CD4-positive, alpha-beta T cell treated with Interleukin-21 for 1 hour (primary cell): ENCODE measurements around the gene NPBWR2.

Experiments
- DNase-seq: peaks from one replicate; pipeline ENCODE4 v3.0.0-alpha.2; 2020

NPBWR2 gene

GRCh38 chr20:64083804-64084684 lies 23.3 kb downstream of the NPBWR2 start, which contains the start of gene LKAAEAR1:
LKAAEAR1 (minus strand) TSS chr20:64084398; CDS start chr20:64084219, 179 bp downstream.
- DNase-seq: no peak

- DNase-seq: peak; percentile 77
Measured at GRCh38 chr20:64083378-64083803, 24.0 kb downstream of the NPBWR2 start.

GRCh38 chr20:64082820-64083377 lies 24.5 kb downstream of the NPBWR2 start:
- DNase-seq: no peak

DNA sequence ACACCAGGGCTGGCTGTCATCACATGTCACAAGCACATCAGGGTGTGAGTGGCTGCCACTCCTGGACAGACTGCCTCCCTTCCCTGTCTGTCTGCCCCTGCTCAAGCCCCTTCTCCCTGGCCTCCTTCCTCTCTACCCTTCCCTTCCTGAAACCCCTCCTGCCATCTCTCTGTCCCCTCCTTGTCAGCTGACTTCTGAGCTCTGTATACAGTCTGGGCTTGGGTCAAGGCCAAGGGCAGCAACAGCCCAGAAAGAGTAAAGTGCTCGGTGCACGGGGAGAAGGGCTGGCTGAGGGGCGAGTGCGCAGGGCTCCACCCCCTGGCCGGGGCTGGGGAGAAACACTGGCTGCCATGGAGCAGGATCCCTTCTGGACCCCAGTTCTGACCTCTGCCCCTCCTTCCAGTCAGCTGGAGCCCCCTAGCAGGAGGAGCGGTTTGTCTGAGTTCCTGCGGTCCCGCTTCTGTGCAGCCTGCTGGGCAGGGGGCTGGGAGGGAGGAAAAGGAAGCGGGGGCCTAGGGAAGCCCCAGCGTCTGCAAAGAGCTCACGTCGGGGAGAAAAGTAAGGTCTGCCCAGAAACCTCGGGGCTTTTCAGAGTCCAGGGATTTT lies 25.1 kb downstream of the NPBWR2 start:
- no peak for DNase-seq

DNA sequence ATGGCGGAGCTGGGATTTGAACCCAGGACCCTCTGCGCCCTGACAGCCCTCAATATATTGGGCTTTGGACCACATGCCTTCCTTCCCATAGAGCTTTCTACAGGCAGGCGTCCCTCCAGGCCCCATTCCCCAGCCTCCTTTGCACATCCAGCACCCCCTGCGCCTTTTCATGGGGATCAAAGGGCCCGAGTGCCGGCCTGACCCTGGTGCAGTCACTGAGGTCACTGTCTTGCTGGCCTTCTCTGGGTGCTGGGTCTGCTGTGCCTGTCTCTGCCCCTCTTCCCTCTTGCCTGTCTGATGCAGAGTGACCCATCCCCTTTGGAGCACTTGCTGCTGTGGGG lies 25.8 kb downstream of the NPBWR2 start:
- no peak for DNase-seq

- no peak for DNase-seq
Measured at GRCh38 chr20:64080813-64081623, 26.3 kb downstream of the NPBWR2 start.

DNA sequence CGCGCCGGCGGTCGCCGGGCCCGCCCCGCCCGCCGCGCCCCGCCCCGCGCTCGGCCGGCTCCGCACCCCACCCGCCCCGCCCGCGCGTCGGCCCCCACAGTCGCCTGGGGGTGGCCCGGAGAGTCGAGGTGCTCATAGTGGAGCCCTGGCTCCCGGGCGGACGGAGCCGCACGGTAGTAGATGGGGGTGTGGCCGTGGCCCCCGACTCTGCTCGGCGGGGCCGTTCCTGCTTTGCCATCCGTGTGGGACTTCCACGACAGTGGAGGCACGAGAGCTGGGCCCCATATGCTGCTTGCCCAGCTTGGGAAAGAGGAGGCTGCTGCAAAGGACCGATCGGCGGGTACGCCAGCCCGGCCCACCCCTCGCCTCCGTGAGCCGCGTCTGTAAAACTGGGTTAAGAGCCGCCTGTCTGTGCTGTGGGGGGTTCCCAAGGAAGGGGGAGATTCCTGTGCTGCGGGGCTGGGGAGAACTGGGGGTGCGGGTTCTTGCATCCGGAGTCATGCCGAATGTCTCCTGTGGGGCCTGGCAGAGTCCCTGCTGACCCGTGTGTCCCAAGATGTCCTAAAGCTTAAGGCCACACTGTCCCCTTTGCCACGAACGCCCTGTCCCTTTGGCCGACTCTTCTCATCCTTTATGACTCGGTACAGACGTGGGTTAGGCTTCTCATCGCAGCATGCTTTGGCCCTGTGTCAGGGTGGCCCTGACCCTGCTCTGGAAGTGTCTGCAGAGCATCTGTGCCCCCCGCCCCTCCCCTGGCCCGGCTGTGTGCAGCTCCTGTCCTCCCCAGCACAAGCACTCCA lies 27.2 kb downstream of the NPBWR2 start, which contains the start of gene OPRL1:
OPRL1 (plus strand) TSS at position 70 of the 800 bp plus-strand sequence. CDS start 12,639 bp downstream, outside the sequence.
- DNase-seq: peak; percentile 55

DNA sequence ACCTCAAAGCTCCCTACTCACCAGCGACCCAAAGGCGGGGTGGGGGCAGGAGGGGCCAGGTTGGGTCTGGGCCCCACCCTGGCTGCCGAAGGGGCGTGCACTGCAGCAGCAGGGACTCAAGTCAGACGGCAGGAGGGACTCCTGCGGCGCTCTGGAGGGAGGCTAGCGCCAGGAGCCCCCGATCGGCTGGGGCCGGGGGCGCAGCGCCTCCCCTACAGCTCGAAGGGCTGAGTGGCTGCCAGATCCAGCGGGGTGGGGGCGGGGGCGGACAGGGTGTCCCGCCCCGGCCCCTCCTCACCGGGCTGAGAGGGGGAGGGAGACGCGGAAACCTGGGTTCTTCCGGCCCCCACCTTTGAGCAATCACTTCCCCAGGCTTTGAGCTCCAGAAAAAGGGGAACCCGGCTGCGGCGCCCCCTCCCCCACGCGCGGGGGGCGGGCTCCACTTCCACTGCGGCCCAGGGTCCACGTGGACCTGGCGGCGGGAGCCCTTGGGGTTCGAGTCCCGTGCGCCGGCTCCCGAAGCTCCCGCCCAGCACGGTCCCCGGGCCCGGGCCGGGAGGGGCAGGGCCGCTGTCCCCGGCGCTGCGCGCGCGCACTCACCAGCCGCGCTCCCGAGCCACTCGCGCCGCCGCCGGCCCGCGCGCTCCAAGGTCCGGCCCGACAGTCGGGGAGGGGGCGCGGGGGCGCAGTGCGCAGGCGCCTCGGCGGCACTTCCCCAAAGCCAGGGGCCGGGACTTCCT lies 27.9 kb downstream of the NPBWR2 start, which contains the start of gene RGS19:
RGS19 (minus strand) TSS at position 246 of the 740 bp plus-strand sequence. CDS start 2,632 bp downstream, outside the sequence.
- DNase-seq: peak; percentile 78

DNA sequence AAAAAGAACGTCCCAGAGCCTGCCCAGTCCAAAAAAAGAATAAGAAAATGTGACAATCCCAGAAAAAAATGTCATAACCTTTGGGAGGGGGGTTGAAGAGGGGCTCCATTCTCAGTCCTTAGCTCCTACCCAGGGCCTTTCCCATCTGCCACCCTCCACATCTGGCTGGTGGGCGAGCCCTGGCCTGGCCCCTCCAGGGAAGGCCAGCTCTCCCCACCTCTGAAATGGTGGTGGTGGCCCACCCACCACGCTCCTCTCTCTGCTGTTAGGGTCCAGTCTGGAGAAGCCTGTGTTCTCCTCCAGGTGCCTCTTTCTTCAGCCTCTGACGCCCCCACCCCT lies 28.5 kb downstream of the NPBWR2 start:
- no peak for DNase-seq

GRCh38 chr20:64077876-64078551 lies 29.4 kb downstream of the NPBWR2 start:
- peak; percentile 65 for DNase-seq

GRCh38 chr20:64077541-64077875 lies 29.9 kb downstream of the NPBWR2 start:
- DNase-seq: no peak

DNA sequence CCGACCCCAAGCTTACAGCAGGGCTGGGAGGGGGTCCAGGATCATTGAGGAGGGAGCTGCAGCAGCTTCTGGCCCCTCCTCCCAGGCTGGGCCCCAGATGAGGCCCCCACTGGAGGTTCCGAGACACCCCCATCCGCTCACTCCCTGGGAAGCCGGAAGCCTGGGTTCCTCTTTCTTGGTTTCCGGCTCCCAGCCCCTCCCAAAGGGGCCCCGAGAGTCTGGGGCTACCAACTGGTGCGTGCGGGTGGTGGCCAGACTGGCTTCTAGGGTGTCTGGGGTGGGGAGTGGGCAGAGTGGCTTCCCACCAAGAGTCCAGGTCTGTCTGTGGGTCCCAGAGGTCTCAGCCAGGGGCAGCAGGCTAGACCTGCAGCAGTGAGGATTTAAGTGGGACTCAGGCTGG lies 30.3 kb downstream of the NPBWR2 start:
- DNase-seq: peak; percentile 43

- no peak for DNase-seq
Measured at GRCh38 chr20:64076061-64076997, 31.0 kb downstream of the NPBWR2 start.

DNA sequence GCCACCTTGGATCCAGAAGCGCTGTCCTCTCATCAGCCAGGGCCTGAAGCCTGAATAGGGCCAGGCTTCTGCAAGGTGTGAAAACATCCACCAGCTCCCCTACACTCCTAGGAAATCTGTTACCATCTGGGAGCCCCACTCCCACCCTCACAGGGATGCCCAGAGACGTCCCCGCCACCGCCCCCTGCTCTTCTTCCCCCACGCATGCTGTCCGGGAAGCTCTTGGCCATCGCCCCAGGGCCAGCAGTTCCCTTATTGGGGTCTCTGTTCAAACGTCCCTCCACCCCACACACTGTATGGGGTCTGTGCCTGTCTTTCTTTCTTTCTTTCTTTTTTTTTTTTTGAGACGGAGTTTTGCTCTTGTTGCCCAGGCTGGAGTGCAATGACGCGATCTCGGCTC lies 31.8 kb downstream of the NPBWR2 start:
- DNase-seq: no peak

DNA sequence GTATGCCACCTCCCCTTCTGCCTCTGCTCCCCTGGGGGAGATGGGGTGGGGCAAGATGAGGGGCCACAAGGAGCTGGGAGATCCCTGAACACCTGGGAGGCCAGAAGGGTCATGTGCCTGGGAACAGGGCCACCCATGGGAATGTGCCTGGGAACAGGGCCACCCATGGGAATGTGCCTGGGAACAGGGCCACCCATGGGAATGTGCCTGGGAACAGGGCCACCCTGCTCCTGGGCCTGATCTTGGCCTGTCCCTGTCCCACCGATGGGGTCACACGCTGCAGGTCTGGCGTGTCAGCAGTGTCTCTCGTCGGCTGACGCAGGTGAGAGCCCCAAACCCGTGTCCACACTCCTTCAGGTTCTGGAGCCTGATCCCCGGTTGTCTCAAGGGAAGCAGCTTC lies 32.4 kb downstream of the NPBWR2 start:
- DNase-seq: no peak

GRCh38 chr20:64074184-64074789 lies 33.1 kb downstream of the NPBWR2 start:
- no peak for DNase-seq

- DNase-seq: no peak
Measured at GRCh38 chr20:64073476-64074183, 33.7 kb downstream of the NPBWR2 start.

DNA sequence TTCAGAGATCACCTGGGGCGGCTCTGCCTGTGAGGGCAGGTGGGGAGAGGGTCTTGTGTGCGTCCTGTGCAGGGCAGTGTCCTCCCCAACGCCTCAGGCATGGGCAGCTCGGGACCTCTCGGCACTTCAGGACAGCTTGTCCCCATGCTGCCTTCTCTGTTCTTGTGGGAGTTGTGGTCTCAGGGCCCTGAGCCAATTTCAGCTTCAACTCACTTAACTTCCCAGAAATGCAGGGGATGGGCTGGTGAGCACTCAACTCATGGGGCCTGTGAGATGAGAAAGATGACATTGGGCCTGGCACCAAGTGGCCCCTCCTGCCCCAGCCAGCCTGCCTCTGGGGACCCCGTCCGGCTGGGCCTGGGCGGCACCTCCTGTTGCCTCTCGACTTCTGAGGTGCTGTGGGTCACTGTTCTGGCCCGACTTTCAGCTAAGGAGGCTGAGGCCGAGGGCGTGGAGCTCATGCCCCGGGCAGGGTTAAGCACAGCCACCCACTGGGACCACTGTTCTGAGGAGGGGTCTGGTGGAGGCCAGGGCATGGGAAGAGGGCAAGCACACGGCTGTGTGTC lies 34.8 kb downstream of the NPBWR2 start:
- DNase-seq: no peak
